AML-193 (cell line): ENCODE measurements around the gene ART5.
"Not testable (repeated sequence)": the region's sequence is repeated elsewhere in the genome, so short reads cannot be mapped to it uniquely, and the experiment has no call there.

Source experiments
- DNase-seq, 2 experiments: peaks; one replicate each; lab custom pipeline; 2025; lab: John Stamatoyannopoulos, UW

ART5 gene

GRCh38 chr11:3617990-3618389 is 23.8 kb downstream of the ART5 start:
- DNase-seq = no peak

GRCh38 chr11:3616721-3617460 is 24.9 kb downstream of the ART5 start:
- DNase-seq = no peak

DNA sequence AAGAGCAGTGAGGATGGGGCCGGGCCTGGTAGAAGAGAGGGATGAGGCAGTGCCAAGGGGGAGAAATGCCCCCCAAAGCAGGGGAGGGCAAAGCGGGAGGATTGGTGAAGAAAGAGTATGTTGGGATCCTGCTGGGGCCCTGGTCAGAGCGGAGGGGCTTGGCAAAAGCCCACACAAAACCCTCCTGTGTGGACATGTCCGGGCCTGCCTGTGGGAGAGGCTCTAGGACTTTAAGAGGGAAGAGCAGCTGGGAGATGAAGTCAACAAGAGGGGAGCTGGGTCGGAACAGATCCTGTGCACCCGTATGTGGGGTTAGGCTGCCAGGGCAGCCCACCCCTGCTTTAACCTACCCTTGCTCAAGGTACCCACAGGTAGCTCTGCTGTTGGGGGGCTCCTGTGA is 25.8 kb downstream of the ART5 start:
- no peak for DNase-seq

DNA sequence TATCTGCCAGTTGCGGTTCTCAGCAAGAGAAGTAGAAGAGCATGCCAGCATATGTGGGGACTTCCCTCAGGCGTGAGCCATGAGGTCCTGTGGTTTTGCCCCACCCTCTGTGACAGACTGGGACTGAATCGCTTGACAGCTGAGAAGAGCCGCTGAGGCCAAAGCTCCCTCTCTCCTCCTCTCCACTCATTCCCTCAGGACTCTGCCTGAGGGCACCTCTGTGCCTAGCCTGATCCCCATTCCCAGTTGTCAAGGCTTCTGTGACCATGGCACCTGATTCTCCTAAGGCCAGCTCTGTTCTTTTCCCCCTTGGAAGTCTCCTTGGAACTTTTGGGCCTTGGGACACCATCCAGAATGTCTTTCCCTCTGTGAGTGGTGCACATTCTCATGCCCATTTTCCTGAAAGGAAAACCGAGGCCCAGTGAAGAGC is 27.0 kb downstream of the ART5 start:
- peak; percentile 70 to 77 for DNase-seq

GRCh38 chr11:3613998-3614741 is 27.6 kb downstream of the ART5 start:
- peak; percentile 34 to 52 for DNase-seq

- DNase-seq = no peak
These were observed 29.7 kb downstream of the ART5 start for GRCh38 chr11:3611976-3612678.

- DNase-seq = no peak
These were observed 30.9 kb downstream of the ART5 start for GRCh38 chr11:3610846-3611245.

- DNase-seq = peak; percentile 40 to 54
These were observed 32.2 kb downstream of the ART5 start for GRCh38 chr11:3609416-3610265.

GRCh38 chr11:3605771-3606203 is 36.0 kb downstream of the ART5 start:
- DNase-seq = no peak

GRCh38 chr11:3605283-3605662 is 36.5 kb downstream of the ART5 start:
- DNase-seq = no peak

DNA sequence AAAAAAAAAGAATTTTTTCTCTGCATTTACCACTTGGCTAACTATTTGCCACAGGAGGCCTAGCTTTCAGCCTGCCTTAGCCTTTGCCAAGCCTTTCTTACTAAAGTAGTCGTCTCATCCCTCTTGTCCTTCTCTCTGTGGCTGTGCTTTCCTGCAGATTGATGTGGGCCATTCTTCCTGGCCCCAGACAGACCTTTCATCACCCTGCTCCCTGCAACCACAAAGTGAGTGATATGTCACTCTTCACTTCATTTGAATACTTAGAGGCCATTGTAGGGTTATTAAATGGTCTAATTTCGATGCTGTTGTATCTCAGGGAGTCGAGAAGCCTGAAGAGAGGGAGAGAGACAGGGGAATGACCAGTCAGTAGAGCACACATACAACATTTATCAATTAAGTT is 37.6 kb downstream of the ART5 start:
- no peak for DNase-seq

DNA sequence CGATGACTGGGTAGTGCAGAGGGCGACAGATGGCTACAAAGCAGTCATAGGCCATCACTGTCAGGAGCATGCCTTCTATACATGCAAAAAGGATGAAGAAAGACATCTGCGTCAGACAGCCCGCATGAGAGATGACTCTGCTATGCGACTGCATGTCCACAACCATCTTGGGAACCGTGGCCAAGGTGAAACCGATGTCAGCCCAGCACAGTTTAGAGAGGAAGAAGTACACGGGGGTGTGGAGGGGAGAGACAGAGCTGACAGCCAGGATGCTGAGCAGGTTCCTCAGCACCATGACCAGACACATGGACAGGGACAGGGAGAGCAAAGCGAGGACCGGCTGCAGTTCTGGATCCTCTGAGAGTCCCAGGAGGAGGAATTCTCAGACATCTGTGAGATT is 41.6 kb downstream of the ART5 start:
- DNase-seq = not testable (repeated sequence)

DNA sequence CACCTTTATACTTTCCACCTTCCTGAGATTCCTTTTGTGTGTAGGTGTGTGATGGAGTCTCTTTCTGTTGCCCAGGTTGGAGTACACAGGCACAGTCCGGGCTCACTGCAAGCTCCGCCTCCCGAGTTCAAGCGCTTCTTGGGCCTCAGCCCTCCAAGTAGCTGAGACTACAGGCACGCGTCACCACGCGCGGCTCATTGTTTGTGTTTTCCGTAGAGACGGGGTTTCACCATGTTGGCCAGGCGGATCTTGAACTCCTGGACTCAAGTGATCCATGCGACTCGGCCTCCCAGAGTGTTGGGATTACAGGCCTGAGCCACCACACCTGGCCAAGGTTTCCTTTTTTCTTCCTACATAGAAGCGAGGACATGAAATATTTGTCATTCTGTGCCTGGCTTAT is 44.0 kb downstream of the ART5 start:
- DNase-seq = not testable (repeated sequence)

GRCh38 chr11:3591326-3591725 is 50.5 kb downstream of the ART5 start:
- not testable (repeated sequence) for DNase-seq

GRCh38 chr11:3590193-3590592 is 51.6 kb downstream of the ART5 start:
- DNase-seq = not testable (repeated sequence)

GRCh38 chr11:3588776-3589175 is 53.0 kb downstream of the ART5 start:
- not testable (repeated sequence) for DNase-seq
